SK-N-SH (cell line): ENCODE measurements around the gene MAPK9. TPM values are rescaled to one million over a fixed set of nuclear protein-coding genes. Genes with fewer than 3 reads are reported as not detected.

Experiments used
- CTCF ChIA-PET: fragments of 300-600, 350-600 bp; formaldehyde crosslinking; extraction: SDS; loops from one replicate; lab custom pipeline; 2021; lab: Yijun Ruan, JAX
- POLR2A ChIA-PET: fragments of 350-600 bp; sonication (Branson Sonifier 250); formaldehyde crosslinking; extraction: SDS; loops from one replicate; lab custom pipeline; 2020; ENCODE audit warnings: antibody characterized with exemption, inconsistent platforms; lab: Yijun Ruan, JAX
- DNase-seq: peaks from one replicate; pipeline ENCODE4 v3.0.0; 2012
- H2AFZ ChIP-seq: fragments of 200-600 bp; sonication (generic); 2 replicates; pipeline ENCODE4 v1.8.1; 2016; ENCODE audit warnings: antibody characterized with exemption, mild to moderate bottlenecking, low read depth
- H3F3A ChIP-seq: fragments of 200-600 bp; sonication (generic); replicated peaks from 2 replicates; pipeline ENCODE3; 2016; ENCODE audit warnings: antibody characterized with exemption, mild to moderate bottlenecking; ENCODE audit not compliant: insufficient read depth
- H3K27ac ChIP-seq, 2 experiments: fragments of 200-500 bp in 1 of 2; fragments of 200-600 bp in 1 of 2; sonication (Bioruptor generic) in 1 of 2; sonication (generic), shearing (Covaris generic) in 1 of 2; 2 replicates each; pipeline versions ENCODE4 v1.5.1 to v1.6.1; 2014 to 2016; ENCODE audit warnings: low read depth in 2 of 2, inconsistent platforms in 1 of 2, low read length in 1 of 2, mild to moderate bottlenecking in 1 of 2, mixed read lengths in 1 of 2
- H3K27me3 ChIP-seq: fragments of 200-600 bp; sonication (generic), shearing (Covaris generic); 2 replicates; pipeline ENCODE4 v1.6.1; 2016; ENCODE audit warnings: mixed run types; ENCODE audit not compliant: insufficient read depth
- H3K36me3 ChIP-seq, 2 experiments: fragments of 200-500 bp in 1 of 2; fragments of 200-600 bp in 1 of 2; sonication (Bioruptor generic) in 1 of 2; sonication (generic) in 1 of 2; replicated peaks in 1 of 2; 2 replicates each; pipeline versions ENCODE3 to v1.5.1; 2014 to 2016; ENCODE audit warnings: low read length in 1 of 2, mild to moderate bottlenecking in 1 of 2; ENCODE audit not compliant: insufficient read depth in 2 of 2, control insufficient read depth in 1 of 2
- H3K4me1 ChIP-seq, 2 experiments: fragments of 200-500 bp in 1 of 2; fragments of 200-600 bp in 1 of 2; sonication (Bioruptor generic) in 1 of 2; sonication (generic), shearing (Covaris generic) in 1 of 2; 2 replicates each; pipeline versions ENCODE4 v1.5.1 to v1.6.1; 2014 to 2016; ENCODE audit warnings: low read depth in 1 of 2, low read length in 1 of 2, mixed run types in 1 of 2; ENCODE audit not compliant: insufficient read depth in 2 of 2, control insufficient read depth in 1 of 2
- H3K4me2 ChIP-seq: fragments of 200-600 bp; sonication (generic), shearing (Covaris generic); 2 replicates; pipeline ENCODE4 v1.6.1; 2017; ENCODE audit warnings: mixed run types
- H3K4me3 ChIP-seq, 2 experiments: fragments of 200-500 bp in 1 of 2; fragments of 200-600 bp in 1 of 2; sonication (Bioruptor generic) in 1 of 2; sonication (generic), shearing (Covaris generic) in 1 of 2; 2 replicates each; pipeline versions ENCODE4 v1.5.1 to v1.8.1; 2014 to 2016; ENCODE audit warnings: low read depth in 2 of 2, inconsistent platforms in 1 of 2, low read length in 1 of 2, mild to moderate bottlenecking in 1 of 2, mixed read lengths in 1 of 2, moderate library complexity in 1 of 2
- H3K79me2 ChIP-seq: fragments of 200-600 bp; sonication (generic); 2 replicates; pipeline ENCODE4 v1.8.1; 2017; ENCODE audit warnings: mild to moderate bottlenecking; ENCODE audit not compliant: insufficient read depth
- H3K9ac ChIP-seq: fragments of 200-600 bp; sonication (generic); 2 replicates; pipeline ENCODE4 v1.6.1; 2017; ENCODE audit warnings: mixed run types
- H3K9me2 ChIP-seq: fragments of 200-600 bp; sonication (generic); 2 replicates; pipeline ENCODE4 v1.6.1; 2017; ENCODE audit warnings: mixed run types
- H3K9me3 ChIP-seq: fragments of 200-600 bp; sonication (generic); 2 replicates; pipeline ENCODE4 v1.6.1; 2017; ENCODE audit warnings: mixed run types, mild to moderate bottlenecking, moderate library complexity
- H4K20me1 ChIP-seq: fragments of 200-600 bp; sonication (generic); 2 replicates; pipeline ENCODE4 v1.6.1; 2017; ENCODE audit warnings: mild to moderate bottlenecking, mixed run types; ENCODE audit not compliant: insufficient read depth
- CHD2 ChIP-seq: fragments of 150-350 bp; IDR thresholded peaks from 2 replicates; pipeline ENCODE4 v1.6.1; 2018; ENCODE audit warnings: low read length; ENCODE audit not compliant: partially characterized antibody
- ELF1 ChIP-seq: IDR thresholded peaks from 2 replicates; pipeline ENCODE4 v1.4.0; 2012
- EZH2phosphoT487 ChIP-seq: fragments of 200-600 bp; sonication (generic); IDR thresholded peaks from 2 replicates; pipeline ENCODE4 v1.6.1; 2017; ENCODE audit warnings: low read depth, mixed run types, mild to moderate bottlenecking, antibody characterized with exemption, moderate library complexity, borderline replicate concordance
- FOXM1 ChIP-seq: IDR thresholded peaks from 2 replicates; pipeline ENCODE4 v1.4.0; 2012; ENCODE audit warnings: low read depth, mild to moderate bottlenecking
- GABPA ChIP-seq: IDR thresholded peaks from 2 replicates; pipeline ENCODE4 v1.4.0; 2012; ENCODE audit warnings: low read depth, mild to moderate bottlenecking
- JUND ChIP-seq: IDR thresholded peaks from 2 replicates; pipeline ENCODE4 v1.4.0; 2012
- MXI1 ChIP-seq: IDR thresholded peaks from 2 replicates; pipeline ENCODE4 v1.6.1; 2012; ENCODE audit warnings: mild to moderate bottlenecking, low read depth, low read length, improper control_type of control experiment
- NFIC ChIP-seq: IDR thresholded peaks from 2 replicates; pipeline ENCODE4 v1.4.0; 2012; ENCODE audit warnings: borderline replicate concordance
- POLR2AphosphoS5 ChIP-seq: IDR thresholded peaks from 2 replicates; pipeline ENCODE4 v1.6.1; 2012; ENCODE audit warnings: low read depth, low read length
- RAD21 ChIP-seq: IDR thresholded peaks from 2 replicates; pipeline ENCODE4 v1.6.1; 2012; ENCODE audit warnings: mild to moderate bottlenecking, low read length
- RCOR1 ChIP-seq: fragments of 150-350 bp; IDR thresholded peaks from 2 replicates; pipeline ENCODE4 v1.6.1; 2017; ENCODE audit warnings: antibody characterized with exemption, low read length
- RXRA ChIP-seq: IDR thresholded peaks from 2 replicates; pipeline ENCODE4 v1.4.0; 2012; ENCODE audit warnings: low read depth, mild to moderate bottlenecking, borderline replicate concordance
- SIN3A ChIP-seq: IDR thresholded peaks from 2 replicates; pipeline ENCODE4 v1.6.1; 2012; ENCODE audit warnings: low read depth, mild to moderate bottlenecking, low read length, moderate library complexity, borderline replicate concordance
- SMC3 ChIP-seq: IDR thresholded peaks from 2 replicates; pipeline ENCODE4 v1.6.1; 2012; ENCODE audit warnings: low read depth, low read length, improper control_type of control experiment
- TAF1 ChIP-seq: IDR thresholded peaks from 2 replicates; pipeline ENCODE4 v1.6.1; 2012; ENCODE audit warnings: low read depth, mild to moderate bottlenecking, low read length, moderate library complexity, borderline replicate concordance
- TEAD4 ChIP-seq: IDR thresholded peaks from 2 replicates; pipeline ENCODE4 v1.4.0; 2012; ENCODE audit warnings: mild to moderate bottlenecking, borderline replicate concordance; ENCODE audit not compliant: insufficient read depth
- YY1 ChIP-seq: IDR thresholded peaks from 2 replicates; pipeline ENCODE4 v1.4.0; 2012; ENCODE audit warnings: low read depth, mild to moderate bottlenecking
- WGBS: methylation state at CpG from one replicate; pipeline ENCODE4 v1.1.6; 2017; ENCODE audit warnings: low lambda C conversion rate; 5-methylcytosine and 5-hydroxymethylcytosine counted together
- polyA plus RNA-seq, 3 experiments: library from polyadenylated mRNA; depleted of rRNA; stranded (reverse); fragments of >200 nt; gene quantifications; 2 replicates each; pipeline ENCODE4 v1.2.3, GENCODE V29; 2012
- TF ChIP-seq, protein P1 (sequence below): IDR thresholded peaks from 2 replicates; pipeline ENCODE4 v1.4.0; 2012; ENCODE audit warnings: low read depth
- TF ChIP-seq, protein P2 (sequence below): IDR thresholded peaks from 2 replicates; pipeline ENCODE4 v1.4.0; 2012; ENCODE audit warnings: low read depth, borderline replicate concordance
- TF ChIP-seq, protein P3 (sequence below): IDR thresholded peaks from 2 replicates; pipeline ENCODE4 v1.4.0; 2012; ENCODE audit warnings: low read depth, borderline replicate concordance
- TF ChIP-seq, protein P4 (sequence below): IDR thresholded peaks from 2 replicates; pipeline ENCODE4; 2012

The MAPK9 gene
- polyA plus RNA-seq, 1 of the 3 experiments (the other 2 are of a cell fraction), result 23.9 TPM

DNA sequence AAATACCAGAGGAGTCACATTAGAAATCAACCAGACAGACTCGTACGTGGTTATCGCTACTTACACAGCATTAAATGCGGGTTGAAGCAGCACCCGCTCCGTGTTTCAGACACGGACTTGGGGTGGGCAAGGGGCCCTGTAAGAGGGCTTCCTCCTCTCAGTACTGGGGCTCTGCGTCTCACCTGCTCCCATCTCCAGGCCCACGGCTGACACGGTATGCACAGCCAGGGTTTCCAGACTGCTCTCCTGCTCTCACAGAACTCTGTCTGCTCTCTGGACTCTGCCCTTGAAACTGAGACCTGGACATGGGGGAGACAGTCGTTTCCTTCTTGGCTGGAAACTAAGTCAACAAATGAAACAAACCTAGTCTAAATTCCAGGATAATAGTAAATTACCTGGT lies 58.2 kb downstream of the MAPK9 start:
- Histone ChIP-seq H3K79me2 (no peaks in the 10 kb centered on the region), H2AFZ (no peak overlapping the region), H3K4me3 (no peak overlapping the region), H3K4me2 (no peak overlapping the region), H3F3A (no peaks in the 10 kb centered on the region), H3K4me1 (no peaks in the 10 kb centered on the region), H4K20me1 (no peaks in the 10 kb centered on the region), H3K9ac (no peak overlapping the region), H3K9me2 (no peaks in the 10 kb centered on the region), H3K27ac (no peak overlapping the region), H3K9me3 (no peaks in the 10 kb centered on the region), H3K27me3 (no peaks in the 10 kb centered on the region), H3K36me3 (peaks cover 35 to 37% of the 10 kb centered on the region in 2 experiments)
- TF ChIP-seq YY1, result no peak
- no peak for TF ChIP-seq EZH2phosphoT487
- TF ChIP-seq FOXM1, result no peak
- TF ChIP-seq, protein P1, sequence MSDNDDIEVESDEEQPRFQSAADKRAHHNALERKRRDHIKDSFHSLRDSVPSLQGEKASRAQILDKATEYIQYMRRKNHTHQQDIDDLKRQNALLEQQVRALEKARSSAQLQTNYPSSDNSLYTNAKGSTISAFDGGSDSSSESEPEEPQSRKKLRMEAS, result no peak
- TF ChIP-seq NFIC, result no peak
- TF ChIP-seq, protein P2, sequence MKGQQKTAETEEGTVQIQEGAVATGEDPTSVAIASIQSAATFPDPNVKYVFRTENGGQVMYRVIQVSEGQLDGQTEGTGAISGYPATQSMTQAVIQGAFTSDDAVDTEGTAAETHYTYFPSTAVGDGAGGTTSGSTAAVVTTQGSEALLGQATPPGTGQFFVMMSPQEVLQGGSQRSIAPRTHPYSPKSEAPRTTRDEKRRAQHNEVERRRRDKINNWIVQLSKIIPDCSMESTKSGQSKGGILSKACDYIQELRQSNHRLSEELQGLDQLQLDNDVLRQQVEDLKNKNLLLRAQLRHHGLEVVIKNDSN, result no peak
- TF ChIP-seq TAF1, result no peak
- TF ChIP-seq RCOR1, result no peak
- CTCF ChIA-PET, result no interaction called here
- DNase-seq, result no peak
- WGBS, result 94% methylated on average over 8 of the region's 11 CpGs
- POLR2A ChIA-PET, result no interaction called here

DNA sequence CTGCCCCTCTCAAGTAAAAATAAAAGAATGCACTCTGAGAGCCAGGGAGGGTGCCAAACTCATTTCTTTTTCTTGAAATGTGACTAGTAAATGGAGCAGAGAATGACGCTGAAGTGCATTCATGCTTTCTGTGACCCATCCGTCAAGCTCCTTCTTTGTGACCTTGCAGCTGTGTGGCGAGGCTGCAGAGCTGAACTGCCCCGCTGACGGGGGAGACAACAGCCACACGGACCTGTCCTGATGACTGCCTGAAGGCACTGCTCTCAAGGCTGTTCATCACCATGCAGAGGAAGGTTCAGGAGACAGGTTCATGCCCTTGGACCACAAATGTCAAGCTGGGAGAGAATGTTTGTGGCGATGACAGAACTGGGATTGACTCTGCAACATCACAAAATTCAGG lies 61.9 kb downstream of the MAPK9 start:
- TF ChIP-seq SIN3A, result no peak
- no peak for TF ChIP-seq ELF1
- no peak for TF ChIP-seq RXRA
- no peak for TF ChIP-seq POLR2AphosphoS5
- no peak for TF ChIP-seq FOXM1
- TF ChIP-seq TAF1, result no peak
- TF ChIP-seq JUND, result no peak
- TF ChIP-seq RAD21, result no peak
- TF ChIP-seq GABPA, result no peak
- TF ChIP-seq RCOR1, result no peak
- TF ChIP-seq, protein P3, sequence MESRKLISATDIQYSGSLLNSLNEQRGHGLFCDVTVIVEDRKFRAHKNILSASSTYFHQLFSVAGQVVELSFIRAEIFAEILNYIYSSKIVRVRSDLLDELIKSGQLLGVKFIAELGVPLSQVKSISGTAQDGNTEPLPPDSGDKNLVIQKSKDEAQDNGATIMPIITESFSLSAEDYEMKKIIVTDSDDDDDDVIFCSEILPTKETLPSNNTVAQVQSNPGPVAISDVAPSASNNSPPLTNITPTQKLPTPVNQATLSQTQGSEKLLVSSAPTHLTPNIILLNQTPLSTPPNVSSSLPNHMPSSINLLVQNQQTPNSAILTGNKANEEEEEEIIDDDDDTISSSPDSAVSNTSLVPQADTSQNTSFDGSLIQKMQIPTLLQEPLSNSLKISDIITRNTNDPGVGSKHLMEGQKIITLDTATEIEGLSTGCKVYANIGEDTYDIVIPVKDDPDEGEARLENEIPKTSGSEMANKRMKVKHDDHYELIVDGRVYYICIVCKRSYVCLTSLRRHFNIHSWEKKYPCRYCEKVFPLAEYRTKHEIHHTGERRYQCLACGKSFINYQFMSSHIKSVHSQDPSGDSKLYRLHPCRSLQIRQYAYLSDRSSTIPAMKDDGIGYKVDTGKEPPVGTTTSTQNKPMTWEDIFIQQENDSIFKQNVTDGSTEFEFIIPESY, result no peak
- no peak for TF ChIP-seq CHD2
- TF ChIP-seq, protein P4, sequence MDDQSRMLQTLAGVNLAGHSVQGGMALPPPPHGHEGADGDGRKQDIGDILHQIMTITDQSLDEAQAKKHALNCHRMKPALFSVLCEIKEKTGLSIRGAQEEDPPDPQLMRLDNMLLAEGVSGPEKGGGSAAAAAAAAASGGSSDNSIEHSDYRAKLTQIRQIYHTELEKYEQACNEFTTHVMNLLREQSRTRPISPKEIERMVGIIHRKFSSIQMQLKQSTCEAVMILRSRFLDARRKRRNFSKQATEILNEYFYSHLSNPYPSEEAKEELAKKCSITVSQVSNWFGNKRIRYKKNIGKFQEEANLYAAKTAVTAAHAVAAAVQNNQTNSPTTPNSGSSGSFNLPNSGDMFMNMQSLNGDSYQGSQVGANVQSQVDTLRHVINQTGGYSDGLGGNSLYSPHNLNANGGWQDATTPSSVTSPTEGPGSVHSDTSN, result no peak
- no peak for TF ChIP-seq MXI1
- TF ChIP-seq TEAD4, result no peak
- TF ChIP-seq SMC3, result no peak
- H3K9me3 ChIP-seq, result no peaks in the 10 kb centered on the region
- ChIA-PET POLR2A (no interaction called here), CTCF (interaction anchor here (0.6 to 2.2 kb wide), 4 partner anchors 21 to 104 kb away, joined by 3 to 9 read pairs (median 4); partner anchors contain the start of gene RASGEF1C)
- 78% methylated on average over 5 of the region's 7 CpGs for WGBS
- no peaks in the 10 kb centered on the region for H3K27me3 ChIP-seq
- no peak for DNase-seq
- no peaks in the 10 kb centered on the region for H3K9me2 ChIP-seq
- no peak overlapping the region for H3K9ac ChIP-seq
- H3K27ac ChIP-seq, result no peak overlapping the region
- H3K36me3 ChIP-seq, result peaks cover 12 to 14% of the 10 kb centered on the region in 2 experiments
- no peaks in the 10 kb centered on the region for H3K79me2 ChIP-seq
- H3K4me1 ChIP-seq, result no peaks in the 10 kb centered on the region
- H4K20me1 ChIP-seq, result no peaks in the 10 kb centered on the region
- no peak overlapping the region for H3K4me2 ChIP-seq
- no peak overlapping the region for H3K4me3 ChIP-seq
- no peaks in the 10 kb centered on the region for H3F3A ChIP-seq
- no peak overlapping the region for H2AFZ ChIP-seq
